NCI-H2227 (cell line): Measurements from ENCODE around the gene REV1.
"Not testable (repeated sequence)": the region's sequence is repeated elsewhere in the genome, so short reads cannot be mapped to it uniquely, and the experiment has no call there.

Experiments used
- DNase-seq: peaks from one replicate; lab custom pipeline; 2025; ENCODE audit not compliant: unreplicated experiment; lab: John Stamatoyannopoulos, UW

REV1 gene

DNA sequence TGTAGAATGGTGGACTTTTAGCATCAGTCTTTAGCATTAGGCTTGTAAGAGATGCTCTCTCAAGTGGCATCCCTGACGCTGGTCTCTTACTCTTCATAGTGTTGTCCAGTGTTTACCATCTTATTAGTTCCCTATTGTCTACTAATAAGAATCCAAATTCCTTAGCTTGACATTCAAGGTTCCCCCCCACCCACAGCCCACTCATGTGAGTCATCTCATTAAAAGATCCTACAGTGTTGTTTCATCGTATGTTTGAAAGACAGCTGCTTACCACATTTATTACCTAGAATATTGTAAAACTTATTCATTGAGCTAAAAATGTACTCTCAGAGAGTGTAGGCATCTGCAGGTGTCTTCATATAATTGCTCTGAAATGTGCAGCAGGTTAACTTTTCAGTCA is 124.2 kb downstream of the REV1 start:
- DNase-seq, result no peak

DNA sequence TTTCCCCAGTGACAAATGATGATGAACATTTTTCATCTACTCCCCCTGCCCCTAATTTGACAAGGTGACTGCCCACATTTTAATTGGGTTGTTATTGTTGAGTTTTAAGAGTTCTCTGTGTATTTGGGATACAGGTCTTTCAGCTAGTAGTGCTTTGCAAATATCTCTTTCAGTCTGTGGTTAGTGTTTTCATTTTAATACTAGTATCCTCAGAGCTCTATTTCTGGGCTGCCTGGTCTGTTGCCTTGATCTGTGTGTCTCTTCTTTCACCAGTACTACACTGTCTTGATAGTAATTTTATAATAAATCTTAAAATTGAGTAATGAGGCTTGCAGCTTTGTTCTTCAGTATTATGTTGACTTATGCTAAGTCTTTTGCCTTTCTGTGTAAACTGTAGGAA is 133.0 kb downstream of the REV1 start:
- DNase-seq, result no peak

DNA sequence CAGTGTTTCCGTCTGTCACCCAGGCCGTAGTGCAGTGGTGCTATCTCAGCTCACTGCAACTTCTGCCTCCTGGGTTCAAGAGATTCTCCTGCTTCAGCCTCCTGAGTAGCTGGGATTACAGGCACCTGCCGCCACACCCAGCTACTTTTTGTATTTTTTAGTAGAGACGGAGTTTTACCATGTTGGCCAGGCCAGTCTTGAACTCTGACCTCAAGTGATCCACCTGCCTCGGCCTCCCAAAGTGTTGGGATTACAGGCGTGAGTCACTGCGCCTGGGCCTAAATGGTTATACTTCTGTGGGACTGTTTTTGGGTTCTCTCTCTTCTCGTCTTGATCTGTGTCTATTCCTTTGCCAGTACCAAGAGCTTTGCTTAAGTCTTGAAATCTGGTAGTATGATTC is 135.0 kb downstream of the REV1 start:
- not testable (repeated sequence) for DNase-seq

DNA sequence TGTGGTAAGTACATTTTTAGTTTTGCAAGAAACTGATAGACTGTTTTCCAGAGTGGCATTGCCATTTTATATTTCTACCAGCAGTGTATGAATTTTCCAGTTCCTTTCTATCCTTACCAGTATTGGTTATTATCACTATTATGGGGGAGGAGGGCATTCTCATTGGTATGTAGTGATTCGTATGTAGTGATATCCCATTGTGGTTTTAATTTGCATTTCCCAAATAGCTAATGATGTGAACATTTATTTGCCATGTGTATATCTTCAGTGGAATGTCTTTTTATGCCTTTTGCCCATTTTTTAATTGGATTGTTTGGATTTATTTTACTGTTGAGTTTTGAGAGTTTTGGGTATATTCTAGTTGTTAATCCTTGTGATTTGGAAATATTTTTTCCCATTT is 135.7 kb downstream of the REV1 start:
- DNase-seq, result no peak
